ENCODE data around the gene HCN4.

The HCN4 gene

GRCh38 chr15:73385205-73385604, 16.4 kb upstream of the HCN4 start:
- no peak for DNase-seq
- H3K4me1 Mint-ChIP-seq, result peaks cover 32% of the 10 kb centered on the region
- no peak overlapping the region for H3K4me3 Mint-ChIP-seq
- no peaks in the 10 kb centered on the region for H3K36me3 Mint-ChIP-seq (ENCODE audit: low read depth)
- TF ChIP-seq CTCF (IDR thresholded peaks at IDR 0.05), result no peak
- no peak overlapping the region for H3K27ac Mint-ChIP-seq
- peaks cover 39% of the 10 kb centered on the region for H3K27me3 Mint-ChIP-seq (ENCODE audit: low read depth, poor library complexity)
- H3K9me3 Mint-ChIP-seq, result peaks cover 19% of the 10 kb centered on the region

GRCh38 chr15:73383310-73384189, 14.8 kb upstream of the HCN4 start:
- no peak overlapping the region for H3K4me3 Mint-ChIP-seq
- DNase-seq, result no peak
- no peaks in the 10 kb centered on the region for H3K36me3 Mint-ChIP-seq (ENCODE audit: low read depth)
- no peak overlapping the region for H3K27ac Mint-ChIP-seq
- no peak for TF ChIP-seq CTCF (IDR thresholded peaks at IDR 0.05)
- peaks cover 47% of the 10 kb centered on the region for H3K27me3 Mint-ChIP-seq (ENCODE audit: low read depth, poor library complexity)
- peaks cover 19% of the 10 kb centered on the region for H3K9me3 Mint-ChIP-seq
- H3K4me1 Mint-ChIP-seq, result peaks cover 31% of the 10 kb centered on the region

GRCh38 chr15:73382115-73382514, 13.4 kb upstream of the HCN4 start:
- no peaks in the 10 kb centered on the region for H3K36me3 Mint-ChIP-seq (ENCODE audit: low read depth)
- H3K4me1 Mint-ChIP-seq, result peaks cover 25% of the 10 kb centered on the region
- no peak overlapping the region for H3K27ac Mint-ChIP-seq
- H3K27me3 Mint-ChIP-seq (ENCODE audit: low read depth, poor library complexity), result peaks cover 46% of the 10 kb centered on the region
- no peak for TF ChIP-seq CTCF (IDR thresholded peaks at IDR 0.05)
- DNase-seq, result no peak
- H3K9me3 Mint-ChIP-seq, result peaks cover 19% of the 10 kb centered on the region
- H3K4me3 Mint-ChIP-seq, result no peak overlapping the region

- H3K4me1 Mint-ChIP-seq, result peaks cover 24% of the 10 kb centered on the region
- peaks cover 19% of the 10 kb centered on the region for H3K9me3 Mint-ChIP-seq
- no peak for TF ChIP-seq CTCF (IDR thresholded peaks at IDR 0.05)
- H3K4me3 Mint-ChIP-seq, result no peak overlapping the region
- no peak overlapping the region for H3K27ac Mint-ChIP-seq
- no peaks in the 10 kb centered on the region for H3K36me3 Mint-ChIP-seq (ENCODE audit: low read depth)
- peaks cover 37% of the 10 kb centered on the region for H3K27me3 Mint-ChIP-seq (ENCODE audit: low read depth, poor library complexity)
- DNase-seq, result no peak
Measured at GRCh38 chr15:73380661-73381060, 11.9 kb upstream of the HCN4 start.

- no peak for TF ChIP-seq CTCF (IDR thresholded peaks at IDR 0.05)
- H3K27ac Mint-ChIP-seq, result no peak overlapping the region
- peaks cover 11% of the 10 kb centered on the region for H3K4me1 Mint-ChIP-seq
- no peak overlapping the region for H3K4me3 Mint-ChIP-seq
- no peak for DNase-seq
- H3K9me3 Mint-ChIP-seq, result peaks cover 15% of the 10 kb centered on the region
- peaks cover 44% of the 10 kb centered on the region for H3K27me3 Mint-ChIP-seq (ENCODE audit: low read depth, poor library complexity)
- H3K36me3 Mint-ChIP-seq (ENCODE audit: low read depth), result no peaks in the 10 kb centered on the region
Measured at GRCh38 chr15:73378089-73378488, 9.3 kb upstream of the HCN4 start.

Measured in nephron progenitor cell (in vitro differentiated cells).